Transverse colon (tissue), 4 donors: ENCODE results near the gene POLR2F. TPM values are rescaled to one million over a fixed set of nuclear protein-coding genes. Genes with fewer than 3 reads are reported as not detected.
"Not testable (repeated sequence)": the region's sequence is repeated elsewhere in the genome, so short reads cannot be mapped to it uniquely, and the experiment has no call there.

Experiments
- DNase-seq: peaks from one replicate; pipeline ENCODE4 v3.0.0-alpha.2; 2019
- H3K27ac ChIP-seq, 4 donors: fragments of 200-600 bp; sonication (generic); 2 replicates each; pipeline ENCODE4 v1.5.1; 2016 to 2018; ENCODE audit warnings: inconsistent platforms in 4 of 4
- H3K27me3 ChIP-seq: fragments of 200-600 bp; sonication (generic); 2 replicates; pipeline ENCODE4 v1.5.1; 2017; ENCODE audit warnings: inconsistent platforms
- H3K36me3 ChIP-seq, 4 donors: fragments of 200-600 bp; sonication (generic); 2 replicates each; pipeline ENCODE4 v1.5.1; 2017 to 2019; ENCODE audit warnings: inconsistent platforms in 4 of 4
- H3K4me1 ChIP-seq, 4 donors: fragments of 200-600 bp; sonication (generic); 2 replicates each; pipeline ENCODE4 v1.5.1; 2017 to 2020; ENCODE audit warnings: inconsistent platforms in 4 of 4
- H3K4me3 ChIP-seq, 4 donors: fragments of 200-600 bp; sonication (generic); 1 replicate in 1 of 4; 2 replicates in 3 of 4; pipeline versions ENCODE4 v1.5.1 to v1.6.1; 2017 to 2019; ENCODE audit warnings: inconsistent platforms in 4 of 4
- H3K9me3 ChIP-seq, 2 donors: fragments of 200-600 bp; sonication (generic); 2 replicates each; pipeline ENCODE4 v1.5.1; 2017 to 2019; ENCODE audit warnings: inconsistent platforms in 2 of 2
- EP300 ChIP-seq: sonication (generic); formaldehyde crosslinking; IDR thresholded peaks from one replicate; pipeline ENCODE4 v1.6.1; 2017; ENCODE audit warnings: antibody characterized with exemption, low read depth
- POLR2A ChIP-seq: fragments of 450-650 bp; IDR thresholded peaks from one replicate; pipeline ENCODE4 v1.6.1; 2016; ENCODE audit warnings: antibody characterized with exemption, mild to moderate bottlenecking, moderate library complexity
- POLR2AphosphoS5 ChIP-seq, 3 donors: sonication (generic); formaldehyde crosslinking; IDR thresholded peaks; one replicate each; pipeline ENCODE4 v1.6.1; 2016; ENCODE audit warnings: antibody characterized with exemption in 3 of 3
- WGBS, 2 donors: methylation state at CpG; one replicate each; pipeline ENCODE4 v1.1.5; 2018; ENCODE audit warnings: low coverage in 1 of 2; 5-methylcytosine and 5-hydroxymethylcytosine counted together
- in situ Hi-C, 4 donors: fragments of 200-750 bp; cut with MboI; loops; one replicate each; pipeline versions ENCODE4 v1.15.0 to v1.15.1; 2017; ENCODE audit warnings: low sequenced_read_pairs in 3 of 4, low pct_ligation_motif_present in 1 of 4, low pct_unique_long_range_greater_than_20kb in 1 of 4
- intact Hi-C: fragments of 100-400 bp; cut with DNase I; formaldehyde crosslinking; loops from one replicate; pipeline ENCODE4 v1.15.1; 2023; ENCODE audit warnings: low total_unique reads
- total RNA-seq, 4 donors: library from RNA; depleted of rRNA; stranded (reverse); fragments of >200 nt; gene quantifications; one replicate each; pipeline ENCODE4 v1.1.0, GENCODE V29; 2016
- TF ChIP-seq, protein P1 (sequence below), 5 experiments: fragments of 200-600 bp in 3 of 5; fragments of 450-650 bp in 2 of 5; sonication (generic) in 3 of 5; IDR thresholded peaks; 1 replicate in 2 of 5; 2 replicates in 3 of 5; pipeline ENCODE4 v1.5.1; 2016 to 2017; ENCODE audit warnings: antibody characterized with exemption in 5 of 5, inconsistent platforms in 3 of 5, mild to moderate bottlenecking in 2 of 5, moderate library complexity in 1 of 5

The POLR2F gene
- total RNA-seq, 4 donors from 2014 or later: 7.6 to 65.5 (median 32.6) TPM

- TF ChIP-seq, protein P1, sequence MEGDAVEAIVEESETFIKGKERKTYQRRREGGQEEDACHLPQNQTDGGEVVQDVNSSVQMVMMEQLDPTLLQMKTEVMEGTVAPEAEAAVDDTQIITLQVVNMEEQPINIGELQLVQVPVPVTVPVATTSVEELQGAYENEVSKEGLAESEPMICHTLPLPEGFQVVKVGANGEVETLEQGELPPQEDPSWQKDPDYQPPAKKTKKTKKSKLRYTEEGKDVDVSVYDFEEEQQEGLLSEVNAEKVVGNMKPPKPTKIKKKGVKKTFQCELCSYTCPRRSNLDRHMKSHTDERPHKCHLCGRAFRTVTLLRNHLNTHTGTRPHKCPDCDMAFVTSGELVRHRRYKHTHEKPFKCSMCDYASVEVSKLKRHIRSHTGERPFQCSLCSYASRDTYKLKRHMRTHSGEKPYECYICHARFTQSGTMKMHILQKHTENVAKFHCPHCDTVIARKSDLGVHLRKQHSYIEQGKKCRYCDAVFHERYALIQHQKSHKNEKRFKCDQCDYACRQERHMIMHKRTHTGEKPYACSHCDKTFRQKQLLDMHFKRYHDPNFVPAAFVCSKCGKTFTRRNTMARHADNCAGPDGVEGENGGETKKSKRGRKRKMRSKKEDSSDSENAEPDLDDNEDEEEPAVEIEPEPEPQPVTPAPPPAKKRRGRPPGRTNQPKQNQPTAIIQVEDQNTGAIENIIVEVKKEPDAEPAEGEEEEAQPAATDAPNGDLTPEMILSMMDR (IDR thresholded peaks at IDR 0.05): no peak
- TF ChIP-seq EP300 (no peak), POLR2AphosphoS5 (IDR thresholded peaks at IDR 0.05) (no peak), POLR2A (no peak)
- H3K36me3 ChIP-seq: peaks cover 0 to 18% (median 5%) of the 10 kb centered on the region in 4 donors
- 78 to 80% methylated on average over 1 to 7 of the region's 7 CpGs for WGBS, 2 donors
These were observed 18.3 kb downstream of the POLR2F start for GRCh38 chr22:37971475-37972434.

GRCh38 chr22:37972527-37972926 lies 19.0 kb downstream of the POLR2F start:
- intact Hi-C loops (no loop called here), in situ Hi-C loops (loop anchor here in 1 of 4 donors (25.0 kb wide), 1 partner anchor 160 kb away; the partner anchor contains the start of genes GALR3 and GCAT)
- Histone ChIP-seq H3K27ac (no peak overlapping the region), H3K4me1 (no peaks in the 10 kb centered on the region), H3K36me3 (peaks cover 0 to 12% (median 1%) of the 10 kb centered on the region in 4 donors), H3K27me3 (no peaks in the 10 kb centered on the region), H3K4me3 (no peak overlapping the region), H3K9me3 (no peaks in the 10 kb centered on the region)
- TF ChIP-seq POLR2AphosphoS5 (IDR thresholded peaks at IDR 0.05): no peak
- TF ChIP-seq EP300: no peak
- TF ChIP-seq, protein P1 (IDR thresholded peaks at IDR 0.05): no peak
- TF ChIP-seq POLR2A: no peak
- no peak for DNase-seq
- WGBS, 2 donors: 17 to 70% methylated on average over 1 to 3 of the region's 3 CpGs

More at GRCh38 chr22:37971475-37972434, 18.3 kb downstream of the POLR2F start:
- Histone ChIP-seq H3K27ac (no peak overlapping the region), H3K4me1 (no peaks in the 10 kb centered on the region), H3K27me3 (no peaks in the 10 kb centered on the region), H3K4me3 (no peak overlapping the region), H3K9me3 (no peaks in the 10 kb centered on the region)
- in situ Hi-C loops: loop anchor here in 1 of 4 donors (25.0 kb wide), 1 partner anchor 159 kb away; the partner anchor contains the start of genes GALR3 and GCAT
- intact Hi-C loops: no loop called here
- no peak for DNase-seq

DNA sequence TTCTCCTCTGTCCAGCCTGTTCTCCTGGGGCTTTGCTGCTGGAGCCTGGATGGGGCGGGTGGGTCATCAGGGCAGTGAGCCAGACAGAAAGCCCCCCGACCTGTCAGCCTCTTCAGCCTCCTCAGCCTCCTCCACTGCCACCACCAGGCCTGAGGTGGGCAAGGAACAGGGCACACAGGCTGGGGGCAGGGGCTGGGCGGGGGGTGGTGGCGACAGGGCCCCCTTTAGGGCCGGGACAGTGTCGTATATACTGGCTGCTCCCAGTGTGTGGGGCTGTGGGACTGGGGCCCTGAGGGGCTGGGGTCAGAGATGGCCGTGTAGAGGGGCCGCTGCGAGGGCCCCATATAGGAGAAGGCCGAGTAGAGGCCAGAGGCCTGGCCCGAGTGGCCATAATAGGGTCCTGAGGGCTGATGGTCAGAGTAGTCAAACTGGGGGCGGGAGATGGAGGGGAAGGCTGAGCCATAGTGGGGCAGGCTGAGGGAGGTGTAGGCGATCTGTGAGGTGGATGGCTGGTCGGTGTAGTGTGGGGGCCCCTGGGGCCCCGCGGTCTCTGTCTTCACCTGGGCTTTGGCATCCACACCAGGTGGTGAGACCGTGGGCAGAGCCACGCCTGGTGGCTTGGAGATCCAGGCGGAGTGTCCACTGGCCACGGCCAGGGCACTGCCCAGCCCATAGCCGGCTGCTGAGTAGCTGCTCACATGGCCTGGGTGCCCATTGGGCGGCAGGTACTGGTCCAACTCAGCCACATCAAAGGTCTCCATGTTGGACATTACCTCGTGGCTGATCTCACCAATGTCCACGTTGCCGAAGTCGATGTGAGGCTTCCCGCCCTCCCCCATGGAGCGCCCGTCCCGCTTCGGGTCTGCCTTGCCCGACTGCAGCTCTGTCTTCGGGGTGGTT lies 20.0 kb downstream of the POLR2F start:
- in situ Hi-C loops (loop anchor here in 1 of 4 donors (25.0 kb wide), 1 partner anchor 161 kb away; the partner anchor contains the start of genes GALR3 and GCAT), intact Hi-C loops (no loop called here)
- Histone ChIP-seq H3K4me3 (no peak overlapping the region), H3K36me3 (peaks cover 0 to 2% (median 0%) of the 10 kb centered on the region in 4 donors), H3K4me1 (no peaks in the 10 kb centered on the region), H3K27me3 (no peaks in the 10 kb centered on the region), H3K9me3 (no peaks in the 10 kb centered on the region), H3K27ac (no peak overlapping the region)
- DNase-seq: no peak
- TF ChIP-seq EP300: no peak
- TF ChIP-seq POLR2AphosphoS5 (IDR thresholded peaks at IDR 0.05): no peak
- WGBS, 2 donors: 93% methylated on average over 30 of the region's 33 CpGs; no CpG with 5 or more reads in 1 of the 2 donors

DNA sequence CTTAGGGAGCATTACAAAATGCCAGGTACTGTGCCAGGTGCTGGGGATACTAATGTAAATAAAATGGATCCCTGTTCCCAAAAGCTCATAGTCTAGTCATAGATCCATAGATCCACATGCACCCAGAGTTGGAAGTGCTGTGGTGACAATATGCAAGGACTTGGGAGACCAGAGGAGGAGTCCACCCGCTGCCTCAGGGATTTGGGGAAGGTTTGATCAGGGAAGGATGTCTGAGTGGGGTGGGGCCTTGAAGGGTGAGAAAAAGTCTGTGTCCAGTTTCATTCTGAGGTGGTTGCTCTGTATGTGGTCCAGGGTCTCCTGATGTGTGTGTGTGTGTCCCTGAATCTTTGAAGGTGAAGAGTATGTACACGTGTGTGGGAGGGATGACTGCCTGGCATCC lies 21.7 kb downstream of the POLR2F start:
- H3K27ac ChIP-seq: no peak overlapping the region
- intact Hi-C loops (no loop called here), in situ Hi-C loops (no loop called here)
- H3K4me3 ChIP-seq: no peak overlapping the region
- DNase-seq: no peak
- no peaks in the 10 kb centered on the region for H3K36me3 ChIP-seq
- no peaks in the 10 kb centered on the region for H3K27me3 ChIP-seq
- WGBS, 2 donors: 92% methylated on average over 2 of the region's 2 CpGs; no CpG with 5 or more reads in 1 of the 2 donors
- H3K9me3 ChIP-seq: no peaks in the 10 kb centered on the region
- no peaks in the 10 kb centered on the region for H3K4me1 ChIP-seq
- no peak for TF ChIP-seq POLR2A
- TF ChIP-seq, protein P1 (IDR thresholded peaks at IDR 0.05): no peak
- TF ChIP-seq POLR2AphosphoS5 (IDR thresholded peaks at IDR 0.05): no peak
- no peak for TF ChIP-seq EP300

DNA sequence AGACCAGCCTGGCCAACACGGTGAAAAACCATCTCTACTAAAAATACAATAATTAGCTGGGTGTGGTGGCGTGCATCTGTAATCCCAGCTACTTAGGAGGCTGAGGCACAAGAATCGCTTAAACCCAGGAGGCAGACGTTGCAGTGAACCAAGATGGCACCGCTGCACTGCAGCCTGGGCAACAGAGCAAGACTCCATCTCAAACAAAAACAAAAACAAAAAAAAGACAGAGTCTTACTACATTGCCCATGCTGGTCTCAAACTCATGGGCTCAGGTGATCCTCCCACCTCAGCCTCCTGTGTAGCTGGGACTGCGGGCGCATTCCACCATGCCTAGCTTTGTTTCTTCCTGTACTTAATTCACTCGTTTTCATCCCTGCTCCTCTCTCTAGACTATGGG lies 22.5 kb downstream of the POLR2F start:
- DNase-seq, H3K27ac ChIP-seq, H3K27me3 ChIP-seq, H3K9me3 ChIP-seq, intact Hi-C loops, H3K4me3 ChIP-seq, H3K4me1 ChIP-seq, in situ Hi-C loops, H3K36me3 ChIP-seq: not testable (repeated sequence)
- WGBS, 2 donors: 85 to 92% methylated on average over 3 to 8 of the region's 8 CpGs
